ENCODE data around the gene CCNT2. TPM values are rescaled to one million over a fixed set of nuclear protein-coding genes. Genes with fewer than 3 reads are reported as not detected.
A peak's percentile ranks its signal among the peaks of the same experiment; 100 is the strongest.

The CCNT2 gene
- 10 to 100 TPM; 27.4 to 33.2 (median 32.1) TPM for total RNA-seq
- 10 to 100 TPM in 1 of 3 donors, 1 to 10 TPM in 2; 4.8 to 10.2 (median 5.1) TPM for polyA plus RNA-seq

GRCh38 chr2:134918526-134919340 is at the start of gene CCNT2:
CCNT2 (plus strand) TSS chr2:134918822; CDS start chr2:134918855, 33 bp downstream.
- Histone ChIP-seq H3K27me3 (no peaks in the 10 kb centered on the region), H3K27ac (peak within 1 kb of the TSS; percentile 96 to 98 (median 98)), H3K36me3 (no peaks in the 10 kb centered on the region), H3K9me3 (no peaks in the 10 kb centered on the region), H3K4me3 (peak within 1 kb of the TSS; percentile 89 to 96 (median 92)), H3K4me1 (peaks cover 0 to 49% (median 40%) of the 10 kb centered on the region in 4 donors)
- intact Hi-C loops (cut with DNase I), result loop anchor here (1.0 to 10.0 kb wide), 4 partner anchors 134 to 824 kb away; partner anchors contain the start of genes R3HDM1, RAB3GAP1 and ZRANB3
- peak; percentile 99 for DNase-seq
- WGBS, 2 donors, result 0% methylated on average over 83 of the region's 83 CpGs
- peak in 1 of 4 donors; percentile 78 for TF ChIP-seq EP300 (IDR thresholded peaks at IDR 0.05)
- TF ChIP-seq POLR2AphosphoS5 (IDR thresholded peaks at IDR 0.05), result peak; percentile 61 to 92 (median 82)
- TF ChIP-seq POLR2A (IDR thresholded peaks at IDR 0.05), result no peak
- TF ChIP-seq CTCF (IDR thresholded peaks at IDR 0.05), result no peak

- H3K4me1 ChIP-seq, result no peaks in the 10 kb centered on the region
- DNase-seq, result no peak
- TF ChIP-seq EP300 (IDR thresholded peaks at IDR 0.05) (no peak), POLR2AphosphoS5 (IDR thresholded peaks at IDR 0.05) (no peak), CTCF (IDR thresholded peaks at IDR 0.05) (no peak), POLR2A (IDR thresholded peaks at IDR 0.05) (no peak)
- no peaks in the 10 kb centered on the region for H3K9me3 ChIP-seq
- intact Hi-C loops (cut with DNase I), result no loop called here
- no peak overlapping the region for H3K27ac ChIP-seq
- WGBS, 2 donors, result 87% methylated on average over 8 of the region's 8 CpGs
- no peak overlapping the region for H3K4me3 ChIP-seq
- no peaks in the 10 kb centered on the region for H3K36me3 ChIP-seq
- H3K27me3 ChIP-seq, result no peaks in the 10 kb centered on the region
Observed at GRCh38 chr2:134869946-134870736, 48.5 kb upstream of the CCNT2 start.

GRCh38 chr2:134873152-134873551 is 45.5 kb upstream of the CCNT2 start:
- no peak for TF ChIP-seq CTCF (IDR thresholded peaks at IDR 0.05)
- TF ChIP-seq POLR2AphosphoS5 (IDR thresholded peaks at IDR 0.05), result no peak
- TF ChIP-seq POLR2A (IDR thresholded peaks at IDR 0.05), result no peak
- no peak for TF ChIP-seq EP300 (IDR thresholded peaks at IDR 0.05)
- H3K4me3 ChIP-seq, result no peak overlapping the region

GRCh38 chr2:134875309-134875708 is 43.3 kb upstream of the CCNT2 start:
- WGBS, 2 donors, result 82 to 90% methylated on average over 1 of the region's 1 CpG
- Histone ChIP-seq H3K4me3 (no peak overlapping the region), H3K36me3 (no peaks in the 10 kb centered on the region), H3K4me1 (no peaks in the 10 kb centered on the region), H3K27ac (no peak overlapping the region), H3K27me3 (no peaks in the 10 kb centered on the region), H3K9me3 (no peaks in the 10 kb centered on the region)
- TF ChIP-seq EP300 (IDR thresholded peaks at IDR 0.05) (no peak), POLR2A (IDR thresholded peaks at IDR 0.05) (no peak), POLR2AphosphoS5 (IDR thresholded peaks at IDR 0.05) (no peak), CTCF (IDR thresholded peaks at IDR 0.05) (no peak)
- no peak for DNase-seq
- intact Hi-C loops (cut with DNase I), result no loop called here

More at GRCh38 chr2:134873152-134873551, 45.5 kb upstream of the CCNT2 start:
- no peaks in the 10 kb centered on the region for H3K4me1 ChIP-seq
- WGBS, 2 donors, result 96 to 97% methylated on average over 2 of the region's 2 CpGs
- H3K27me3 ChIP-seq, result no peaks in the 10 kb centered on the region
- H3K9me3 ChIP-seq, result no peaks in the 10 kb centered on the region
- intact Hi-C loops (cut with DNase I), result no loop called here
- no peak for DNase-seq
- H3K36me3 ChIP-seq, result no peaks in the 10 kb centered on the region
- no peak overlapping the region for H3K27ac ChIP-seq

All from sigmoid colon (tissue), 7 donors.